ENCODE results near the gene RAD18.

DNA sequence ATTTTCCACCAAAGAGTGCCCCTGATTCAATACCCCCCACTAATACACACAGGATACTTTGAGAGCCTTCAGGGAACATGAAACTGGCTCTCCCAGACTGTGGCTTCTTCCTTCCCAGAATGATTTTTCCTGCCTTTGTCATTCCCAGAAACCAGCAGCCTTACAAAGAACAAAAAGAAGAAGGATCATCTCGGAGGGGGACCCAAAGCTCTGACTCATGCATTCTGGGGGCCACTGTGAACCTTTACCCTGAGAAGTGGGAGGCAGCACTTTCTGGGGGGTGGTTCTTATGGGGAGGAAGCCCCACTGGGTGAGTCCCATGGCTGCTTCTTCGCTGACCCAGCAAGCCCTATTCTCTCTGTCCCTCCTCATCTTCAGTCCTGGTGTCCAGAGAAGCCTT is 44.7 kb upstream of the RAD18 start:
- TF ChIP-seq, protein P1, sequence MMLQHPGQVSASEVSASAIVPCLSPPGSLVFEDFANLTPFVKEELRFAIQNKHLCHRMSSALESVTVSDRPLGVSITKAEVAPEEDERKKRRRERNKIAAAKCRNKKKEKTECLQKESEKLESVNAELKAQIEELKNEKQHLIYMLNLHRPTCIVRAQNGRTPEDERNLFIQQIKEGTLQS (IDR thresholded peaks at IDR 0.05), result no peak
- TF ChIP-seq FOXA1 (IDR thresholded peaks at IDR 0.05) (no peak), RAD21 (IDR thresholded peaks at IDR 0.05) (no peak), TAF1 (conservative IDR thresholded peaks at IDR 0.05) (no peak), RXRA (IDR thresholded peaks at IDR 0.05) (no peak), YY1 (IDR thresholded peaks at IDR 0.05) (no peak), GABPA (IDR thresholded peaks at IDR 0.05 in 1 of 2, conservative IDR thresholded peaks at IDR 0.05 in 1 of 2) (no peak), HNF4G (IDR thresholded peaks at IDR 0.05) (no peak), FOXA2 (IDR thresholded peaks at IDR 0.05) (no peak)
- TF ChIP-seq, protein P2, sequence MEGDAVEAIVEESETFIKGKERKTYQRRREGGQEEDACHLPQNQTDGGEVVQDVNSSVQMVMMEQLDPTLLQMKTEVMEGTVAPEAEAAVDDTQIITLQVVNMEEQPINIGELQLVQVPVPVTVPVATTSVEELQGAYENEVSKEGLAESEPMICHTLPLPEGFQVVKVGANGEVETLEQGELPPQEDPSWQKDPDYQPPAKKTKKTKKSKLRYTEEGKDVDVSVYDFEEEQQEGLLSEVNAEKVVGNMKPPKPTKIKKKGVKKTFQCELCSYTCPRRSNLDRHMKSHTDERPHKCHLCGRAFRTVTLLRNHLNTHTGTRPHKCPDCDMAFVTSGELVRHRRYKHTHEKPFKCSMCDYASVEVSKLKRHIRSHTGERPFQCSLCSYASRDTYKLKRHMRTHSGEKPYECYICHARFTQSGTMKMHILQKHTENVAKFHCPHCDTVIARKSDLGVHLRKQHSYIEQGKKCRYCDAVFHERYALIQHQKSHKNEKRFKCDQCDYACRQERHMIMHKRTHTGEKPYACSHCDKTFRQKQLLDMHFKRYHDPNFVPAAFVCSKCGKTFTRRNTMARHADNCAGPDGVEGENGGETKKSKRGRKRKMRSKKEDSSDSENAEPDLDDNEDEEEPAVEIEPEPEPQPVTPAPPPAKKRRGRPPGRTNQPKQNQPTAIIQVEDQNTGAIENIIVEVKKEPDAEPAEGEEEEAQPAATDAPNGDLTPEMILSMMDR (IDR thresholded peaks at IDR 0.05; ENCODE audit: low read depth, low read length, missing input control), result no peak
- TF ChIP-seq, protein P3, sequence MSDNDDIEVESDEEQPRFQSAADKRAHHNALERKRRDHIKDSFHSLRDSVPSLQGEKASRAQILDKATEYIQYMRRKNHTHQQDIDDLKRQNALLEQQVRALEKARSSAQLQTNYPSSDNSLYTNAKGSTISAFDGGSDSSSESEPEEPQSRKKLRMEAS (IDR thresholded peaks at IDR 0.05), result no peak
- TF ChIP-seq, protein P4, sequence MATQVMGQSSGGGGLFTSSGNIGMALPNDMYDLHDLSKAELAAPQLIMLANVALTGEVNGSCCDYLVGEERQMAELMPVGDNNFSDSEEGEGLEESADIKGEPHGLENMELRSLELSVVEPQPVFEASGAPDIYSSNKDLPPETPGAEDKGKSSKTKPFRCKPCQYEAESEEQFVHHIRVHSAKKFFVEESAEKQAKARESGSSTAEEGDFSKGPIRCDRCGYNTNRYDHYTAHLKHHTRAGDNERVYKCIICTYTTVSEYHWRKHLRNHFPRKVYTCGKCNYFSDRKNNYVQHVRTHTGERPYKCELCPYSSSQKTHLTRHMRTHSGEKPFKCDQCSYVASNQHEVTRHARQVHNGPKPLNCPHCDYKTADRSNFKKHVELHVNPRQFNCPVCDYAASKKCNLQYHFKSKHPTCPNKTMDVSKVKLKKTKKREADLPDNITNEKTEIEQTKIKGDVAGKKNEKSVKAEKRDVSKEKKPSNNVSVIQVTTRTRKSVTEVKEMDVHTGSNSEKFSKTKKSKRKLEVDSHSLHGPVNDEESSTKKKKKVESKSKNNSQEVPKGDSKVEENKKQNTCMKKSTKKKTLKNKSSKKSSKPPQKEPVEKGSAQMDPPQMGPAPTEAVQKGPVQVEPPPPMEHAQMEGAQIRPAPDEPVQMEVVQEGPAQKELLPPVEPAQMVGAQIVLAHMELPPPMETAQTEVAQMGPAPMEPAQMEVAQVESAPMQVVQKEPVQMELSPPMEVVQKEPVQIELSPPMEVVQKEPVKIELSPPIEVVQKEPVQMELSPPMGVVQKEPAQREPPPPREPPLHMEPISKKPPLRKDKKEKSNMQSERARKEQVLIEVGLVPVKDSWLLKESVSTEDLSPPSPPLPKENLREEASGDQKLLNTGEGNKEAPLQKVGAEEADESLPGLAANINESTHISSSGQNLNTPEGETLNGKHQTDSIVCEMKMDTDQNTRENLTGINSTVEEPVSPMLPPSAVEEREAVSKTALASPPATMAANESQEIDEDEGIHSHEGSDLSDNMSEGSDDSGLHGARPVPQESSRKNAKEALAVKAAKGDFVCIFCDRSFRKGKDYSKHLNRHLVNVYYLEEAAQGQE (IDR thresholded peaks at IDR 0.05), result no peak

Data from liver (tissue), 3 donors.